Camera-type eye (tissue), 1 donor: Measurements from ENCODE around the gene ZNF678. TPM values are rescaled to one million over a fixed set of nuclear protein-coding genes. Genes with fewer than 3 reads are reported as not detected.

Source experiments
- total RNA-seq: library from RNA; depleted of rRNA; stranded (reverse); fragments of >200 nt; gene quantifications from one replicate; pipeline ENCODE4 v1.2.3, GENCODE V29; 2014

Gene ZNF678
- 47.1 TPM for total RNA-seq

DNA sequence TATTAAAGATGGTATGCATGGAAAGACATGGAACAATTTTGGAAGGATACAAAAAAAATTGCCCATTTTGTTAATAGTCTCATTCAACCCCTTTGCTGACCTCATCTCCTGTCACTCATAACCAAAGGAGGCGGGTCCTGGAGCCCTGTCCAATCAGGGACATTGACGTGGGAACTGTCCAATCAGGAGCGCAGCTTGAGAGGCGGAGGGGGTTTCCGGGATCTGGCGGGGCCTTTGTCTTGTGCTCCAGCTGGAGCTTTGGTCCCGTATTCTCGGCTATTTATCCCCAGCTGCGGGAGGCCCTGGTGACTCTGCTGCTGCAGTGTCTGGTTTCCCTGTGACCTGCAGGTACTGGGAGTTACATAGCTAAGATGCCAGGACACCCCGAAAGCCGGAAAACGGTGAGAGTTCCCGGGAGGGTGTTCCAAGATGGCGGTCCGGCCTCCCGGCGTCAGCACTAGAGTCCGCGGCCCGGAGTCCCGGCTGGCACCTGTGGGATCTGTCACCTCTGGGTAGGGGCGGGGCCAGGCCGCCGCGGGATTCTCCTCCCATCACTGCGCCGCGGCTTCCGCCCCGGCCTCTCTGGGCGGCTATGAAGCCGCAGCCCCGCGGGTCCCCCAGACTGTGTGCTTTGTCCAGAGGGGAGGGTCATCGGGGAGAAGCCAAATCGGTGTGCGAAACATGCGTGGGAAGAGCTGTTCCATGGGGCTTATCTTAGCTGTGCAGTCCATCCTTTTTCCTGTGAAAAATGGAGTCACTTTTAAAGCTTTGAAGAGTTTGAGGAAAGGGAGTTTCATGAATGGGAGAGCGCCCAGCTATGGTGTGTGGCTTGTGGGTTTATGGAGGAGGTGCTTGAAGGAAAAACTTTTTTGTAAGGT lies at the start of gene ZNF678:
ZNF678 (plus strand) TSS at position 233 of the 878 bp plus-strand sequence. CDS start 87,436 bp downstream, outside the sequence.

Other genes starting within 250 kb of the ZNF678 start
- 135 TPM for gene CDC42BPA, start 245.1 kb upstream of the ZNF678 start, total RNA-seq
- 19.7 TPM for gene JMJD4, start 171.7 kb downstream of the ZNF678 start, total RNA-seq
- 68.6 TPM for gene SNAP47, start 171.9 kb downstream of the ZNF678 start, total RNA-seq